Gastrocnemius medialis (tissue), 4 donors: ENCODE data around the gene CHD1L. TPM values are rescaled to one million over a fixed set of nuclear protein-coding genes. Genes with fewer than 3 reads are reported as not detected.
"Not testable (repeated sequence)": the region's sequence is repeated elsewhere in the genome, so short reads cannot be mapped to it uniquely, and the experiment has no call there.

ENCODE experiments used
- ATAC-seq, 2 donors: fragments of 150-250 bp; one replicate each; pipeline ENCODE4 v1.9.1; 2016
- DNase-seq, 2 donors: peaks; one replicate each; pipeline ENCODE4 v3.0.0-alpha.2; 2019
- H3K27ac ChIP-seq, 4 donors: fragments of 200-600 bp; sonication (generic); 1 replicate in 1 of 4; 2 replicates in 3 of 4; pipeline ENCODE4 v1.5.1; 2016 to 2018; ENCODE audit warnings: mild to moderate bottlenecking in 2 of 4, moderate library complexity in 1 of 4
- H3K27me3 ChIP-seq, 3 donors: fragments of 200-600 bp; sonication (generic) in 2 of 3; 1 replicate in 1 of 3; 2 replicates in 2 of 3; pipeline versions ENCODE4 v1.5.1 to v1.6.0; 2016 to 2019; ENCODE audit warnings: mild to moderate bottlenecking in 1 of 3, moderate library complexity in 1 of 3
- H3K36me3 ChIP-seq, 2 donors: fragments of 200-600 bp; sonication (generic) in 1 of 2; one replicate each; pipeline ENCODE4 v1.5.1; 2017 to 2018
- H3K4me1 ChIP-seq, 2 donors: fragments of 200-600 bp; sonication (generic) in 1 of 2; one replicate each; pipeline ENCODE4 v1.5.1; 2016 to 2017; ENCODE audit warnings: mild to moderate bottlenecking in 2 of 2
- H3K4me3 ChIP-seq, 4 donors: fragments of 200-600 bp; sonication (generic) in 3 of 4; 1 replicate in 1 of 4; 2 replicates in 3 of 4; pipeline ENCODE4 v1.5.1; 2016 to 2019; ENCODE audit warnings: mild to moderate bottlenecking in 2 of 4
- H3K9me3 ChIP-seq, 3 donors: fragments of 200-600 bp; sonication (generic) in 2 of 3; 1 replicate in 1 of 3; 2 replicates in 2 of 3; pipeline ENCODE4 v1.5.1; 2016 to 2019
- POLR2A ChIP-seq, 2 donors: fragments of 450-650 bp; IDR thresholded peaks; one replicate each; pipeline ENCODE4 v1.6.1; 2017; ENCODE audit warnings: antibody characterized with exemption in 2 of 2, mild to moderate bottlenecking in 2 of 2, moderate library complexity in 2 of 2
- in situ Hi-C, 4 donors: fragments of 200-750 bp; cut with MboI; loops; one replicate each; pipeline versions ENCODE4 v1.15.0 to v1.8.0; 2017; ENCODE audit warnings: low sequenced_read_pairs in 4 of 4
- intact Hi-C: fragments of 100-400 bp; cut with DNase I; formaldehyde crosslinking; loops from one replicate; pipeline ENCODE4 v1.15.1; 2023; ENCODE audit warnings: low total_unique reads
- total RNA-seq, 4 donors: library from RNA; depleted of rRNA; stranded (reverse); fragments of >200 nt; gene quantifications; one replicate each; pipeline versions ENCODE4 v1.1.0 to v1.2.3, GENCODE V29; 2016
- TF ChIP-seq, protein P1 (sequence below), 5 experiments: fragments of 450-650 bp in 3 of 5; fragments of 200-600 bp in 2 of 5; sonication (generic) in 2 of 5; IDR thresholded peaks in 4 of 5; conservative IDR thresholded peaks in 1 of 5; 1 replicate in 4 of 5; 2 replicates in 1 of 5; pipeline ENCODE4 v1.5.1; 2016 to 2019; ENCODE audit warnings: antibody characterized with exemption in 5 of 5, mild to moderate bottlenecking in 3 of 5, moderate library complexity in 3 of 5

CHD1L gene
- total RNA-seq, 4 donors from 2014 or later, result 9.0 to 10.3 (median 9.6) TPM

DNA sequence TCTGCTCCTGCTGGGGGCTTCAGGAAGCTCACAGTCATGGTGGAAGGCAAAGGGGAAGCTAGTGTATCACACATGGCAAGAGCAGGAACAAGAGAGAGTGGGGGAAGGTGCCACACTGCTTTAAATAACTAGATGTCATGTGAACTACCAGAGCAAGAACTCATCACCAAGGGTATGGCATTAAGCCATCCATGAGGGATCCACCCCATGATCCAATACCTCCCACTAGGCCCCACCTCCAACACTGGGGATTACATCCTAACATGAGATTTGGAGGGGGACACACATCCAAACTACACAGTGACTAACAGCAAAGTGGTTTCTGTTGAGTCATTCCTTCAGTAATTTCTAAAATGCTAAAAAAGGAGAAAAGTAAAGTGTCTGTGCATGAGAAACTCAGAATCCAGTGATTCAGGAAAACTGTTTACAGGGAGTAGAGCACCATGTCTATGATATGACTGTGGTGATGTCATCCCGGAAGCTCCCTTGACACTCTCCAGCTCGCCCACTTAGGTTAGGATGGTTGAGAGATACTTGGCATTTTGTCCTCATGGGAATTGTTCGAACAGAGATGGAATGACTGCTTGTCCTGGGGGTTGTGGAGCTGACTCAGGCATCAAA, 50.3 kb downstream of the CHD1L start:
- intact Hi-C loops (no loop called here), in situ Hi-C loops (no loop called here)
- DNase-seq (no peak), ATAC-seq (no peak)
- H3K4me1 ChIP-seq, result no peaks in the 10 kb centered on the region
- no peak overlapping the region for H3K4me3 ChIP-seq
- TF ChIP-seq, protein P1, sequence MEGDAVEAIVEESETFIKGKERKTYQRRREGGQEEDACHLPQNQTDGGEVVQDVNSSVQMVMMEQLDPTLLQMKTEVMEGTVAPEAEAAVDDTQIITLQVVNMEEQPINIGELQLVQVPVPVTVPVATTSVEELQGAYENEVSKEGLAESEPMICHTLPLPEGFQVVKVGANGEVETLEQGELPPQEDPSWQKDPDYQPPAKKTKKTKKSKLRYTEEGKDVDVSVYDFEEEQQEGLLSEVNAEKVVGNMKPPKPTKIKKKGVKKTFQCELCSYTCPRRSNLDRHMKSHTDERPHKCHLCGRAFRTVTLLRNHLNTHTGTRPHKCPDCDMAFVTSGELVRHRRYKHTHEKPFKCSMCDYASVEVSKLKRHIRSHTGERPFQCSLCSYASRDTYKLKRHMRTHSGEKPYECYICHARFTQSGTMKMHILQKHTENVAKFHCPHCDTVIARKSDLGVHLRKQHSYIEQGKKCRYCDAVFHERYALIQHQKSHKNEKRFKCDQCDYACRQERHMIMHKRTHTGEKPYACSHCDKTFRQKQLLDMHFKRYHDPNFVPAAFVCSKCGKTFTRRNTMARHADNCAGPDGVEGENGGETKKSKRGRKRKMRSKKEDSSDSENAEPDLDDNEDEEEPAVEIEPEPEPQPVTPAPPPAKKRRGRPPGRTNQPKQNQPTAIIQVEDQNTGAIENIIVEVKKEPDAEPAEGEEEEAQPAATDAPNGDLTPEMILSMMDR (IDR thresholded peaks at IDR 0.05 in 4 of 5, conservative IDR thresholded peaks at IDR 0.05 in 1 of 5), result no peak
- no peak for TF ChIP-seq POLR2A (IDR thresholded peaks at IDR 0.05)
- H3K27me3 ChIP-seq, result no peaks in the 10 kb centered on the region
- H3K27ac ChIP-seq, result no peak overlapping the region
- H3K36me3 ChIP-seq, result peaks cover 14 to 93% of the 10 kb centered on the region in 2 donors
- no peaks in the 10 kb centered on the region for H3K9me3 ChIP-seq

DNA sequence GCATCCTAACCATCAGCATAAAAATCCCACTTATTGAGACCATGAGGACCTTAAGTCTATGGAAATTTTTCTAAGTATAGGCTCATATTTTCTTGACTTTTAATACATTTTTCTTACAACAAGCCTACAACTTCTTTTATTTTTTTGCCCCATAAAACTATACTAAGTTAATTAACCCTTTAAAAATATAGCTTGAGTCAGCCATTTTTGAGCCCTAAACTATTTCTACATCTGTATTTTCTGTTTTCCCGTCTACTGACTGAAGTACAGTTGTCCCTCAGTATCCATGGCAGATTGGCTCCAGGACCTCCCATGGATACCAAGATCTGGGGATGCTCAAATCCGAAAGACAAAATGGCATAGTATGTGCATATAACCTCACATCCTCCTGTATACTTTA, 55.0 kb downstream of the CHD1L start:
- H3K36me3 ChIP-seq, result peaks cover 14 to 53% of the 10 kb centered on the region in 2 donors
- in situ Hi-C loops, result no loop called here
- intact Hi-C loops, result no loop called here
- ATAC-seq, result no peak
- H3K27me3 ChIP-seq, result no peaks in the 10 kb centered on the region
- no peak overlapping the region for H3K27ac ChIP-seq
- peaks cover 0 to 15% (median 0%) of the 10 kb centered on the region in 3 donors for H3K9me3 ChIP-seq
- no peak for TF ChIP-seq POLR2A (IDR thresholded peaks at IDR 0.05)
- TF ChIP-seq, protein P1 (IDR thresholded peaks at IDR 0.05 in 4 of 5, conservative IDR thresholded peaks at IDR 0.05 in 1 of 5), result no peak
- no peak for DNase-seq
- no peak overlapping the region for H3K4me3 ChIP-seq
- no peaks in the 10 kb centered on the region for H3K4me1 ChIP-seq

DNA sequence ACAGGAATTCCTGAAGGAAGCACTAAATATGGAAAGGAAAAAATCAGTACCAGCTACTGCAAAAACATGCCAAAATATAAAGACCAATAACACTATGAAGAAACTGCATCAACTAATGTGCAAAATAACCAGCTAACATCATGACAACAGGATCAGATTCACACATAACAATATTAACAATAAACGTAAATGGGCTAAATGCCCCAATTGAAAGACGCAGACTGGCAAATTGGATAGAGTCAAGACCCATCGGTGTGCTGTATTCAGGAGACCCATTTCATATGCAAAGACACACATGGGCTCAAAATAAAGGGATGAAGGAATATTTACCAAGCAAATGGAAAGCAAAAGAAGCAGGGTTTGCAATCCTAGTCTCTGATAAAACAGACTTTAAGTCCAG, 63.3 kb downstream of the CHD1L start:
- H3K27me3 ChIP-seq, intact Hi-C loops, H3K4me1 ChIP-seq, ATAC-seq, H3K27ac ChIP-seq, DNase-seq, H3K4me3 ChIP-seq, H3K36me3 ChIP-seq, in situ Hi-C loops: not testable (repeated sequence)
- H3K9me3 ChIP-seq, result peaks cover 0 to 43% (median 6%) of the 10 kb centered on the region in 3 donors

DNA sequence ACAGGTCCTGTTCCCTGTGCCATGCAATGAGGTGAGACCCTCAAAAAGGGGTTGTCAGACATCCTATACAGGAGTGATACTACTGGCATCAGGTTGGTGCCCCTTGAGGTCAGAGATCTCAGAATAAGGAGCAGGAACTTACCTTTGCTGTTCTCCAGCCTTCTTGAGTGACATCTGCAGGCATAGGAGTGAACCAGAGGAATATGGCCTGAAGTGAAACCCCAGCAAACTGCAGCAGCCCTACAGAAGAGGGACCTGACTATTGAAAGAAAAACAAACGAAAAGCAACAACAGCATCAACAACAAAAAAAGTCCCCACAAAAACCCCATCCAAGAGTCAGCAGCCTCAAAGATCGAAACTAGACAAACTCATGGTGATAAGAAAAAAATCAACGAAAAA, 74.5 kb downstream of the CHD1L start:
- DNase-seq (no peak), ATAC-seq (no peak)
- TF ChIP-seq, protein P1 (IDR thresholded peaks at IDR 0.05 in 4 of 5, conservative IDR thresholded peaks at IDR 0.05 in 1 of 5), result no peak
- TF ChIP-seq POLR2A (IDR thresholded peaks at IDR 0.05), result no peak
- H3K27me3 ChIP-seq, result no peaks in the 10 kb centered on the region
- in situ Hi-C loops (no loop called here), intact Hi-C loops (no loop called here)
- H3K27ac ChIP-seq, result no peak overlapping the region
- no peaks in the 10 kb centered on the region for H3K4me1 ChIP-seq
- no peaks in the 10 kb centered on the region for H3K36me3 ChIP-seq
- H3K4me3 ChIP-seq, result no peak overlapping the region
- H3K9me3 ChIP-seq, result no peaks in the 10 kb centered on the region

DNA sequence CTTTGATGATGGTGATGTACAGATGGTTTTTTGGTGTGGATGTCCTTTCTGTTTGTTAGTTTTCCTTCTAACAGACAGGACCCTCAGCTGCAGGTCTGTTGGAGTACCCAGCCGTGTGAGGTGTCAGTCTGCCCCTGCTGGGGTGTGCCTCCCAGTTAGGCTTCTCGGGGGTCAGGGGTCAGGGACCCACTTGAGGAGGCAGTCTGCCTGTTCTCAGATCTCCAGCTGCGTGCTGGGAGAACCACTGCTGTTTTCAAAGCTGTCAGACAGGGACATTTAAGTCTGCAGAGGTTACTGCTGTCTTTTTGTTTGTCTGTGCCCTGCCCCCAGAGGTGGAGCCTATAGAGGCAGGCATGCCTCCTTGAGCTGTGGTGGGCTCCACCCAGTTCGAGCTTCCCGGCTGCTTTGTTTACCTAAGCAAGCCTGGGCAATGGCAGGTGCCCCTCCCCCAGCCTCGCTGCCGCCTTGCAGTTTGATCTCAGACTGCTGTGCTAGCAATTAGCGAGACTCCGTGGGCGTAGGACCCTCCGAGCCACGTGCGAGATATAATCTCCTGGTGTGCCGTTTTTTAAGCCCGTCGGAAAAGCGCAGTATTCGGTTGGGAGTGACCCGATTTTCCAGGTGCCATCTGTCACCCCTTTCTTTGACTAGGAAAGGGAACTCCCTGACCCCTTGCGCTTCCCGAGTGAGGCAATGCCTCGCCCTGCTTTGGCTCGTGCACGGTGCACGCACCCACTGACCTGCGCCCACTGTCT, 84.6 kb downstream of the CHD1L start:
- ATAC-seq, DNase-seq, H3K9me3 ChIP-seq, H3K27me3 ChIP-seq, H3K4me1 ChIP-seq, H3K27ac ChIP-seq, in situ Hi-C loops, intact Hi-C loops, H3K4me3 ChIP-seq, H3K36me3 ChIP-seq: not testable (repeated sequence)
